ENCODE data around the gene PIGO.

PIGO gene

DNA sequence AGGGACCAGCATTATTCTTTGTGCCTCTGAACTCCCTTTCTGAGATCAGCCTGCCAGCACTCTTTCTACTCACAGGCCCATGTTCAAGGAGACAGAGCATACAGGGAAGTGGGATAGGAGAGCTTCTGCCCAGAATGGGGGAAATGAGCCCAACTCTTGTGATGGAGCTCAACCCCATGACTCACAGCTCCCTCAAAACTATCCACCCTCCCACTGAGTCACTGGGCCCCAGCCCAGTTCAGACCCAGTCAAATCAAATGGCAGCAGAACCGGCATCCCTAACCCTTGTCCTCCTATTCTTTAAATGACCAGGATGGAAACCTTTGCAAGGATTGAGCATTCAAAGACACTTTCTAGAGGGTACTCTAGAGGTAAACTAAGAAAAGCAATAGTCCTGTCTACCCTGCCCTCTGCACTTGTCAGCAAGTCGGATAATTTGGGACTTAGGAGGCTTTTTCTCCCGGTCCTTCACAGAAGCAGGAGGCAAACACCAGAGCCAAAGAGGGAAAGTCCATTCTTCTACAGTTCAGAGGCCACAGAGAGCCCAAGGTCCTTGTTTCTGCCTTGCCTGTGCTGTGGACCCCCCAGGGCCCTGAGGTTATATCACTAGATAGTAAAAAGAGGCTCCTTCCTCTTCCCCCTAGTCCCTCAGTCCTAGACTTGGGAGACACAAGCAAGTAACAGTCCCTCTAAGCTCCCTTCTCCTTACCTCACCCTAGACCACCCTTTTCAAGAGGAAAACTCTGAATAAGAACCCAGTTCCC lies 16.0 kb upstream of the PIGO start:
- no peak for ATAC-seq
- TF ChIP-seq TOX (CRISPR knock-in tag; IDR thresholded peaks at IDR 0.05; ENCODE audit: borderline replicate concordance) (no peak), SNAI2 (CRISPR knock-in tag; IDR thresholded peaks at IDR 0.05) (no peak), ZFP30 (CRISPR knock-in tag; IDR thresholded peaks at IDR 0.05) (no peak), ESRRG (CRISPR knock-in tag; IDR thresholded peaks at IDR 0.05) (no peak), ZC3H10 (CRISPR knock-in tag; IDR thresholded peaks at IDR 0.05) (no peak)
- TF ChIP-seq, protein P1, sequence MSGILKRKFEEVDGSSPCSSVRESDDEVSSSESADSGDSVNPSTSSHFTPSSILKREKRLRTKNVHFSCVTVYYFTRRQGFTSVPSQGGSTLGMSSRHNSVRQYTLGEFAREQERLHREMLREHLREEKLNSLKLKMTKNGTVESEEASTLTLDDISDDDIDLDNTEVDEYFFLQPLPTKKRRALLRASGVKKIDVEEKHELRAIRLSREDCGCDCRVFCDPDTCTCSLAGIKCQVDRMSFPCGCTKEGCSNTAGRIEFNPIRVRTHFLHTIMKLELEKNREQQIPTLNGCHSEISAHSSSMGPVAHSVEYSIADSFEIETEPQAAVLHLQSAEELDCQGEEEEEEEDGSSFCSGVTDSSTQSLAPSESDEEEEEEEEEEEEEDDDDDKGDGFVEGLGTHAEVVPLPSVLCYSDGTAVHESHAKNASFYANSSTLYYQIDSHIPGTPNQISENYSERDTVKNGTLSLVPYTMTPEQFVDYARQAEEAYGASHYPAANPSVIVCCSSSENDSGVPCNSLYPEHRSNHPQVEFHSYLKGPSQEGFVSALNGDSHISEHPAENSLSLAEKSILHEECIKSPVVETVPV (CRISPR knock-in tag; IDR thresholded peaks at IDR 0.05): no peak
- TF ChIP-seq, protein P2, sequence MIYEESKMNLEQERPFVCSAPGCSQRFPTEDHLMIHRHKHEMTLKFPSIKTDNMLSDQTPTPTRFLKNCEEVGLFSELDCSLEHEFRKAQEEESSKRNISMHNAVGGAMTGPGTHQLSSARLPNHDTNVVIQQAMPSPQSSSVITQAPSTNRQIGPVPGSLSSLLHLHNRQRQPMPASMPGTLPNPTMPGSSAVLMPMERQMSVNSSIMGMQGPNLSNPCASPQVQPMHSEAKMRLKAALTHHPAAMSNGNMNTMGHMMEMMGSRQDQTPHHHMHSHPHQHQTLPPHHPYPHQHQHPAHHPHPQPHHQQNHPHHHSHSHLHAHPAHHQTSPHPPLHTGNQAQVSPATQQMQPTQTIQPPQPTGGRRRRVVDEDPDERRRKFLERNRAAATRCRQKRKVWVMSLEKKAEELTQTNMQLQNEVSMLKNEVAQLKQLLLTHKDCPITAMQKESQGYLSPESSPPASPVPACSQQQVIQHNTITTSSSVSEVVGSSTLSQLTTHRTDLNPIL (CRISPR knock-in tag; IDR thresholded peaks at IDR 0.05; ENCODE audit: low read depth): no peak
- TF ChIP-seq, protein P3, sequence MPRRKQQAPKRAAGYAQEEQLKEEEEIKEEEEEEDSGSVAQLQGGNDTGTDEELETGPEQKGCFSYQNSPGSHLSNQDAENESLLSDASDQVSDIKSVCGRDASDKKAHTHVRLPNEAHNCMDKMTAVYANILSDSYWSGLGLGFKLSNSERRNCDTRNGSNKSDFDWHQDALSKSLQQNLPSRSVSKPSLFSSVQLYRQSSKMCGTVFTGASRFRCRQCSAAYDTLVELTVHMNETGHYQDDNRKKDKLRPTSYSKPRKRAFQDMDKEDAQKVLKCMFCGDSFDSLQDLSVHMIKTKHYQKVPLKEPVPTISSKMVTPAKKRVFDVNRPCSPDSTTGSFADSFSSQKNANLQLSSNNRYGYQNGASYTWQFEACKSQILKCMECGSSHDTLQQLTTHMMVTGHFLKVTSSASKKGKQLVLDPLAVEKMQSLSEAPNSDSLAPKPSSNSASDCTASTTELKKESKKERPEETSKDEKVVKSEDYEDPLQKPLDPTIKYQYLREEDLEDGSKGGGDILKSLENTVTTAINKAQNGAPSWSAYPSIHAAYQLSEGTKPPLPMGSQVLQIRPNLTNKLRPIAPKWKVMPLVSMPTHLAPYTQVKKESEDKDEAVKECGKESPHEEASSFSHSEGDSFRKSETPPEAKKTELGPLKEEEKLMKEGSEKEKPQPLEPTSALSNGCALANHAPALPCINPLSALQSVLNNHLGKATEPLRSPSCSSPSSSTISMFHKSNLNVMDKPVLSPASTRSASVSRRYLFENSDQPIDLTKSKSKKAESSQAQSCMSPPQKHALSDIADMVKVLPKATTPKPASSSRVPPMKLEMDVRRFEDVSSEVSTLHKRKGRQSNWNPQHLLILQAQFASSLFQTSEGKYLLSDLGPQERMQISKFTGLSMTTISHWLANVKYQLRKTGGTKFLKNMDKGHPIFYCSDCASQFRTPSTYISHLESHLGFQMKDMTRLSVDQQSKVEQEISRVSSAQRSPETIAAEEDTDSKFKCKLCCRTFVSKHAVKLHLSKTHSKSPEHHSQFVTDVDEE (CRISPR knock-in tag; IDR thresholded peaks at IDR 0.05): no peak
- TF ChIP-seq, protein P4, sequence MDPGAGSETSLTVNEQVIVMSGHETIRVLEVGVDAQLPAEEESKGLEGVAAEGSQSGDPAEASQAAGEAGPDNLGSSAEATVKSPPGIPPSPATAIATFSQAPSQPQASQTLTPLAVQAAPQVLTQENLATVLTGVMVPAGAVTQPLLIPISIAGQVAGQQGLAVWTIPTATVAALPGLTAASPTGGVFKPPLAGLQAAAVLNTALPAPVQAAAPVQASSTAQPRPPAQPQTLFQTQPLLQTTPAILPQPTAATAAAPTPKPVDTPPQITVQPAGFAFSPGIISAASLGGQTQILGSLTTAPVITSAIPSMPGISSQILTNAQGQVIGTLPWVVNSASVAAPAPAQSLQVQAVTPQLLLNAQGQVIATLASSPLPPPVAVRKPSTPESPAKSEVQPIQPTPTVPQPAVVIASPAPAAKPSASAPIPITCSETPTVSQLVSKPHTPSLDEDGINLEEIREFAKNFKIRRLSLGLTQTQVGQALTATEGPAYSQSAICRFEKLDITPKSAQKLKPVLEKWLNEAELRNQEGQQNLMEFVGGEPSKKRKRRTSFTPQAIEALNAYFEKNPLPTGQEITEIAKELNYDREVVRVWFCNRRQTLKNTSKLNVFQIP (CRISPR knock-in tag; IDR thresholded peaks at IDR 0.05; ENCODE audit: borderline replicate concordance, low read depth): no peak

DNA sequence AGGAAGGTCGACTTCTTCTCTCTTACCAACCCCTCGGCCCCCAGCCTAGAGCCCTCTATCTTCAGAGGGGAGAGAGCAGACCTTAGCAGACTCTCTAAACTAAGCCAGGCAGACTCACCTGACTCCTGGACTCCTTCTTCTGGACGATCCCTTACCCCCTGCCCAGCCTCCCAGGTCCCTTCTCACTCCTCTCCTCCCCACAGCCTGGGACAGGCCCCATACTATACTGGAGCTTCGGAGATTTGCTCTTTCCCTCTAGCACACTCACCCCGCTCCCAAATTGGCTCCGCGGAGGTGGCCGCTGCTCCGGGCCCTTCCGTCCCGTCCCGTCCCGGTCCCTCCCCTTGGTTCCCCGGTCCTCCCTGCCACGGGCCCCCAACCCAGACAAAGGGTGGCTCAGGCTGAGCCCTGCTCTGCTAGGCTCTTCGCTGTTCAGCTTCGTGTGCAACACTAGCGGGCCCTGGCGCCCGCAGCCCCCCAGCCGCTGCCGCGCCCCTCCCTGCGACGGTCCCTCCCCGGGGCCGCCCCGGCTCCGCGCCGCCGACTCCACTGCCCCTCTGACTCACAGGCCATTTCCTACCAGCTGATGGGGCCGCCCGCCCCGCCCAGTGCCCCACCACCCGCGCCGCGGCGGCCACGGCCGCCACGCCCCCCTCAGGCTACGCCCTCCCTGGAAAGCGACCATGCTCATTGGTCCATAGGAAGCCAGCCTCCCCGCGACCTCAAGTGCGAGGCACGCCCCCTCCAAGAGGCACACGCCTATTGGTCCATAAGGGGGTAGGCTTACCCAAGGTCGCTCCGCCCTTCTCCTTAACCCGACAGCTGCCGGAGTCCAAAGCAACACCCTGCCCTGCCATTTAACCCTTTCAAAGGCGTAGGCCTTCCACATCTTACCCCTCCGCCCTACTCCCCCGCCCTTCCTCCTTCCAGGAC lies 14.9 kb upstream of the PIGO start:
- peak; percentile 72 for ATAC-seq
- TF ChIP-seq TOX (CRISPR knock-in tag; IDR thresholded peaks at IDR 0.05; ENCODE audit: borderline replicate concordance): no peak
- TF ChIP-seq, protein P3 (CRISPR knock-in tag; IDR thresholded peaks at IDR 0.05): no peak
- TF ChIP-seq ZFP3 (CRISPR knock-in tag; IDR thresholded peaks at IDR 0.05): no peak
- TF ChIP-seq, protein P1 (CRISPR knock-in tag; IDR thresholded peaks at IDR 0.05): no peak
- TF ChIP-seq ZNF8 (CRISPR knock-in tag; IDR thresholded peaks at IDR 0.05): no peak
- no peak for TF ChIP-seq RARB (CRISPR knock-in tag; IDR thresholded peaks at IDR 0.05)
- TF ChIP-seq ZNF565 (CRISPR knock-in tag; conservative IDR thresholded peaks at IDR 0.05; ENCODE audit: low read depth): no peak
- no peak for TF ChIP-seq BACH2 (CRISPR knock-in tag; IDR thresholded peaks at IDR 0.05; ENCODE audit: borderline replicate concordance)
- TF ChIP-seq, protein P4 (CRISPR knock-in tag; IDR thresholded peaks at IDR 0.05; ENCODE audit: borderline replicate concordance, low read depth): no peak
- no peak for TF ChIP-seq CSDC2 (CRISPR knock-in tag; IDR thresholded peaks at IDR 0.05)
- TF ChIP-seq SNAI2 (CRISPR knock-in tag; IDR thresholded peaks at IDR 0.05): no peak
- no peak for TF ChIP-seq ZC3H10 (CRISPR knock-in tag; IDR thresholded peaks at IDR 0.05)
